H1 (cell line): ENCODE measurements around the gene DBNDD2. TPM values are rescaled to one million over a fixed set of nuclear protein-coding genes. Genes with fewer than 3 reads are reported as not detected.

Experiments used
- CTCF ChIA-PET: fragments of 300-600 bp; sonication (Branson Sonifier 250); formaldehyde crosslinking; loops from one replicate; lab custom pipeline; 2021; ENCODE audit not compliant: partially characterized antibody; lab: Charles Lee
- POLR2A ChIA-PET: fragments of 300-600 bp; sonication (Branson Sonifier 250); formaldehyde crosslinking; loops from one replicate; lab custom pipeline; 2021; ENCODE audit warnings: inconsistent platforms; ENCODE audit not compliant: partially characterized antibody; lab: Charles Lee
- DNase-seq, 2 experiments: peaks; one replicate each; pipeline versions ENCODE4 v3.0.0 to v3.0.0-alpha.2; 2010 to 2022; ENCODE audit warnings: low spot score in 2 of 2, low read depth in 1 of 2, mixed read lengths in 1 of 2
- FAIRE-seq: peaks from 2 replicates; lab custom pipeline; 2011; peaks lifted over from hg19 to GRCh38; lab: Jason Lieb, UNC
- H2AFZ ChIP-seq: 2 replicates; pipeline ENCODE4 v1.8.1; 2012; ENCODE audit warnings: low read length, inconsistent platforms
- H2AK5ac ChIP-seq: 2 replicates; pipeline ENCODE4 v1.6.1; 2013; ENCODE audit warnings: low read depth, low read length
- H2BK120ac ChIP-seq: replicated peaks from 2 replicates; pipeline ENCODE3; 2013; ENCODE audit warnings: low read depth, low read length, inconsistent platforms
- H2BK12ac ChIP-seq: 2 replicates; pipeline ENCODE4 v1.6.1; 2013; ENCODE audit warnings: low read depth, low read length
- H2BK15ac ChIP-seq: 2 replicates; pipeline ENCODE4 v1.6.1; 2013; ENCODE audit warnings: low read length
- H2BK20ac ChIP-seq: 2 replicates; pipeline ENCODE4 v1.6.1; 2013; ENCODE audit warnings: low read length
- H2BK5ac ChIP-seq: 2 replicates; pipeline ENCODE4 v1.6.1; 2013; ENCODE audit warnings: low read depth, low read length
- H3K14ac ChIP-seq: 2 replicates; pipeline ENCODE4 v1.6.1; 2013; ENCODE audit warnings: inconsistent platforms; ENCODE audit not compliant: insufficient read length
- H3K18ac ChIP-seq: 2 replicates; pipeline ENCODE4 v1.6.1; 2013; ENCODE audit warnings: low read length; ENCODE audit errors: extremely low read depth
- H3K23ac ChIP-seq: 2 replicates; pipeline ENCODE4 v1.6.1; 2013; ENCODE audit warnings: inconsistent platforms; ENCODE audit not compliant: insufficient read length
- H3K23me2 ChIP-seq: 2 replicates; pipeline ENCODE4 v1.6.1; 2013; ENCODE audit warnings: low read depth, low read length
- H3K27ac ChIP-seq: 2 replicates; pipeline ENCODE4 v1.6.1; 2011; ENCODE audit warnings: low read depth, low read length, inconsistent platforms
- H3K27me3 ChIP-seq, 4 experiments: replicated peaks in 1 of 4; 1 replicate in 1 of 4; 2 replicates in 3 of 4; pipeline versions ENCODE4 v1.6.1 to v1.8.1; 2011 to 2013; ENCODE audit warnings: low read length in 3 of 4, mild to moderate bottlenecking in 3 of 4, inconsistent platforms in 2 of 4, mixed read lengths in 2 of 4, moderate library complexity in 1 of 4; ENCODE audit not compliant: control insufficient read depth in 3 of 4, insufficient read depth in 3 of 4; ENCODE audit errors: extremely low read depth in 1 of 4
- H3K36me3 ChIP-seq, 4 experiments: 2 replicates each; pipeline versions ENCODE4 v1.6.1 to v1.8.1; 2011 to 2013; ENCODE audit warnings: mild to moderate bottlenecking in 4 of 4, low read length in 3 of 4, moderate library complexity in 2 of 4, control low read depth in 1 of 4, inconsistent platforms in 1 of 4; ENCODE audit not compliant: insufficient read depth in 4 of 4, control insufficient read depth in 2 of 4
- H3K4ac ChIP-seq: replicated peaks from 2 replicates; pipeline ENCODE3; 2013; ENCODE audit warnings: low read length, low read depth, mixed read lengths, inconsistent platforms; ENCODE audit not compliant: insufficient read length
- H3K4me1 ChIP-seq, 4 experiments: replicated peaks in 1 of 4; 1 replicate in 1 of 4; 2 replicates in 3 of 4; pipeline versions ENCODE4 v1.6.1 to v1.8.1; 2011 to 2013; ENCODE audit warnings: low read length in 3 of 4, inconsistent platforms in 2 of 4, mixed read lengths in 1 of 4; ENCODE audit not compliant: insufficient read depth in 4 of 4, control insufficient read depth in 3 of 4
- H3K4me2 ChIP-seq, 2 experiments: 2 replicates each; pipeline versions ENCODE4 v1.6.1 to v1.8.1; 2011 to 2013; ENCODE audit warnings: low read depth in 2 of 2, low read length in 2 of 2, control low read depth in 1 of 2, inconsistent platforms in 1 of 2, mild to moderate bottlenecking in 1 of 2; ENCODE audit not compliant: insufficient read depth in 1 of 2
- H3K4me3 ChIP-seq, 4 experiments: fragments of 200-600, 300-600 bp in 1 of 4; sonication (generic), shearing (Covaris generic), sonication (Bioruptor Twin) in 1 of 4; 2 replicates each; pipeline versions ENCODE4 v1.5.1 to v1.8.1; 2011 to 2016; ENCODE audit warnings: low read length in 4 of 4, low read depth in 3 of 4, control low read depth in 2 of 4, inconsistent platforms in 2 of 4, mild to moderate bottlenecking in 2 of 4, mixed read lengths in 1 of 4, moderate library complexity in 1 of 4; ENCODE audit not compliant: insufficient read depth in 2 of 4; ENCODE audit errors: extremely low read depth in 1 of 4
- H3K56ac ChIP-seq: replicated peaks from 2 replicates; pipeline ENCODE3; 2013; ENCODE audit warnings: low read depth, mild to moderate bottlenecking, mixed read lengths, low read length, inconsistent platforms; ENCODE audit not compliant: insufficient read length
- H3K79me1 ChIP-seq: 2 replicates; pipeline ENCODE4 v1.6.1; 2013; ENCODE audit warnings: low read depth, low read length, control low read depth
- H3K79me2 ChIP-seq, 2 experiments: 2 replicates each; pipeline versions ENCODE4 v1.6.1 to v1.8.1; 2012 to 2013; ENCODE audit warnings: low read length in 2 of 2, mild to moderate bottlenecking in 2 of 2, inconsistent platforms in 1 of 2; ENCODE audit not compliant: insufficient read depth in 2 of 2, control insufficient read depth in 1 of 2
- H3K9ac ChIP-seq, 4 experiments: replicated peaks in 1 of 4; 1 replicate in 1 of 4; 2 replicates in 3 of 4; pipeline versions ENCODE4 v1.6.1 to v1.8.1; 2011 to 2013; ENCODE audit warnings: low read depth in 3 of 4, low read length in 3 of 4, control low read depth in 2 of 4, mild to moderate bottlenecking in 2 of 4, moderate library complexity in 2 of 4, inconsistent platforms in 1 of 4; ENCODE audit errors: extremely low read depth in 1 of 4
- H3K9me3 ChIP-seq, 2 experiments: 2 replicates each; pipeline versions ENCODE4 v1.6.1 to v1.8.1; 2012 to 2013; ENCODE audit warnings: mild to moderate bottlenecking in 2 of 2, moderate library complexity in 2 of 2, control low read depth in 1 of 2, inconsistent platforms in 1 of 2, low read depth in 1 of 2, low read length in 1 of 2, mixed read lengths in 1 of 2; ENCODE audit not compliant: insufficient read depth in 2 of 2
- H4K20me1 ChIP-seq, 2 experiments: replicated peaks in 1 of 2; 2 replicates each; pipeline versions ENCODE3 to v1.8.1; 2011 to 2013; ENCODE audit warnings: inconsistent platforms in 2 of 2, low read length in 2 of 2, mild to moderate bottlenecking in 1 of 2; ENCODE audit not compliant: insufficient read depth in 2 of 2, control insufficient read depth in 1 of 2
- H4K5ac ChIP-seq: 2 replicates; pipeline ENCODE4 v1.6.1; 2013; ENCODE audit warnings: low read length, low read depth, mixed read lengths, inconsistent platforms; ENCODE audit not compliant: insufficient read length
- H4K8ac ChIP-seq: 2 replicates; pipeline ENCODE4 v1.8.0; 2013; ENCODE audit warnings: mild to moderate bottlenecking, moderate library complexity, low read length, inconsistent platforms; ENCODE audit not compliant: insufficient read depth; ENCODE audit errors: extremely low read depth
- H4K91ac ChIP-seq: replicated peaks from 2 replicates; pipeline ENCODE3; 2013; ENCODE audit warnings: low read length, mixed read lengths, inconsistent platforms; ENCODE audit not compliant: insufficient read length
- EZH2 ChIP-seq: fragments of 200-600 bp; sonication (generic); IDR thresholded peaks from 2 replicates; pipeline ENCODE4 v1.7.1; 2012; ENCODE audit warnings: low read depth, mild to moderate bottlenecking, moderate library complexity, low read length, inconsistent platforms; ENCODE audit not compliant: severe bottlenecking
- FOSL1 ChIP-seq: IDR thresholded peaks from 2 replicates; pipeline ENCODE4 v1.6.1; 2011; ENCODE audit warnings: mild to moderate bottlenecking, low read depth, low read length, moderate library complexity; ENCODE audit not compliant: insufficient read depth
- POLR2A ChIP-seq, 2 experiments: IDR thresholded peaks; 1 replicate in 1 of 2; 2 replicates in 1 of 2; pipeline ENCODE4 v1.6.1; 2011; ENCODE audit warnings: low read depth in 2 of 2, low read length in 2 of 2, mild to moderate bottlenecking in 2 of 2; ENCODE audit errors: control extremely low read depth in 1 of 2
- RNF2 ChIP-seq: fragments of 200-900, 300-1000 bp; sonication (generic); IDR thresholded peaks from 2 replicates; pipeline ENCODE4 v1.7.1; 2016; ENCODE audit warnings: borderline replicate concordance, low read depth, mild to moderate bottlenecking, antibody characterized with exemption, low read length; ENCODE audit not compliant: poor library complexity, severe bottlenecking; ENCODE audit errors: missing control alignments
- SP4 ChIP-seq: IDR thresholded peaks from 2 replicates; pipeline ENCODE4 v1.6.1; 2012; ENCODE audit warnings: low read length, inconsistent platforms
- TEAD4 ChIP-seq: IDR thresholded peaks from 2 replicates; pipeline ENCODE4 v1.6.1; 2012; ENCODE audit warnings: low read depth, low read length, inconsistent platforms, mixed read lengths
- ZNF274 ChIP-seq: IDR thresholded peaks from 2 replicates; pipeline ENCODE4 v1.7.0; 2012; ENCODE audit warnings: low read length, borderline replicate concordance; ENCODE audit errors: extremely low read depth
- WGBS, 2 experiments: shearing (Covaris generic) in 1 of 2; methylation state at CpG; one replicate each; pipeline versions ENCODE4 v1.1.6 to v1.1.7; 2013 to 2015; ENCODE audit warnings: low lambda C conversion rate in 2 of 2, mixed read lengths in 2 of 2, inconsistent platforms in 1 of 2, low coverage in 1 of 2, missing lambda C conversion rate in 1 of 2; ENCODE audit not compliant: insufficient replicate concordance in 2 of 2, insufficient coverage in 1 of 2, insufficient read length in 1 of 2; ENCODE audit errors: extremely low coverage in 1 of 2, missing lambda C conversion rate in 1 of 2; 5-methylcytosine and 5-hydroxymethylcytosine counted together
- polyA plus RNA-seq, 7 experiments: library from polyadenylated mRNA; depleted of rRNA in 3 of 7; stranded (reverse) in 5 of 7; unstranded in 2 of 7; fragments of >200 nt in 5 of 7; fragments of 200-250 nt in 2 of 7; gene quantifications; 1 replicate in 5 of 7; 2 replicates in 1 of 7; 4 replicates in 1 of 7; pipeline versions ENCODE4 v1.2.1 to v1.2.3, GENCODE V29; 2011 to 2013; ENCODE audit warnings: missing spikeins in 2 of 7, mixed read lengths in 2 of 7
- total RNA-seq: library from RNA; stranded (reverse); fragmentation: NEBNext Ultra II Directional; extraction: Animal tissue kit (Norgen Biotek cat#: 25700); gene quantifications from 2 replicates; pipeline ENCODE4 v1.2.1, GENCODE V29; 2021

DBNDD2 gene
- total and polyA plus RNA-seq, 2 of the 8 experiments (the other 6 are each of a cell fraction or from before 2014, with no cell fraction given): 55.8 to 96.3 TPM

- ChIA-PET POLR2A (interaction anchor here (0.5 to 13.2 kb wide), 9 partner anchors 13 to 821 kb away, joined by 3 to 113 read pairs (median 5); partner anchors contain the start of gene SDC4), CTCF (interaction anchor here (0.6 to 6.8 kb wide), 17 partner anchors 8 to 425 kb away, joined by 3 to 85 read pairs (median 4); partner anchors contain the start of genes MATN4, SDC4, TP53TG5 and WFDC10A)
- H4K20me1 ChIP-seq: peaks cover 0 to 2% of the 10 kb centered on the region in 2 experiments
- no peak overlapping the region for H3K23ac ChIP-seq
- H2AFZ ChIP-seq: no peak overlapping the region
- 83% methylated on average over 9 of the region's 9 CpGs; no CpG with 5 or more reads in 1 of the 2 experiments for WGBS, 2 experiments
- H3K23me2 ChIP-seq: peaks cover 7% of the 10 kb centered on the region
- no peaks in the 10 kb centered on the region for H3K27me3 ChIP-seq
- H3K18ac ChIP-seq: no peak overlapping the region
- FAIRE-seq (no peak), DNase-seq (no peak)
- peaks cover 3 to 12% (median 8%) of the 10 kb centered on the region in 4 experiments; a peak in 6 of 7 replicates for H3K4me1 ChIP-seq
- no peak overlapping the region for H2BK5ac ChIP-seq
- no peak overlapping the region for H3K4ac ChIP-seq
- no peaks in the 10 kb centered on the region for H3K36me3 ChIP-seq
- H3K56ac ChIP-seq: no peak overlapping the region
- no peak overlapping the region for H2BK15ac ChIP-seq
- no peak overlapping the region; a peak in 1 of 7 replicates for H3K9ac ChIP-seq
- H2BK20ac ChIP-seq: no peak overlapping the region; the same call in 1 of the 2 replicates
- peaks cover 0 to 6% of the 10 kb centered on the region in 2 experiments; a peak in 1 of 4 replicates for H3K79me2 ChIP-seq
- peaks cover 4% of the 10 kb centered on the region; the same call in 1 of the 2 replicates for H3K79me1 ChIP-seq
- no peaks in the 10 kb centered on the region for H3K9me3 ChIP-seq
- no peak overlapping the region for H3K4me3 ChIP-seq
- TF ChIP-seq ZNF274: no peak
- no peak for TF ChIP-seq POLR2A (IDR thresholded peaks at IDR 0.05; ENCODE audit: control extremely low read depth in 1 of 2, low read depth in 2 of 2, low read length in 2 of 2)
- TF ChIP-seq RNF2: no peak
- TF ChIP-seq SP4: no peak
- no peak for TF ChIP-seq FOSL1
- 0 out of 2 replicates have a peak, but pooled peaks have one; percentile 30 for TF ChIP-seq TEAD4
- TF ChIP-seq EZH2: no peak
- no peak overlapping the region for H3K14ac ChIP-seq
- no peak overlapping the region for H3K4me2 ChIP-seq
- H4K91ac ChIP-seq: no peak overlapping the region
- H4K5ac ChIP-seq: no peak overlapping the region
- no peak overlapping the region for H2BK12ac ChIP-seq
- no peak overlapping the region for H2BK120ac ChIP-seq
- H3K27ac ChIP-seq: no peak overlapping the region
- no peak overlapping the region for H2AK5ac ChIP-seq
- H4K8ac ChIP-seq: peak overlapping the region; percentile 38; the same call in 1 of the 2 replicates
Observed at GRCh38 chr20:45359406-45360148, 48.5 kb upstream of the DBNDD2 start.
